Stimulated activated CD4-positive, alpha-beta T cell treated with anti-CD3 and anti-CD28 coated beads, Interleukin-4, amount 100 ng/mL, for 24 hours (primary cell): ENCODE results near the gene RHOT1.
"Not testable (repeated sequence)": the region's sequence is repeated elsewhere in the genome, so short reads cannot be mapped to it uniquely, and the experiment has no call there.

Experiments
- DNase-seq: peaks from one replicate; pipeline ENCODE4 v3.0.0-alpha.2; 2020

The RHOT1 gene

DNA sequence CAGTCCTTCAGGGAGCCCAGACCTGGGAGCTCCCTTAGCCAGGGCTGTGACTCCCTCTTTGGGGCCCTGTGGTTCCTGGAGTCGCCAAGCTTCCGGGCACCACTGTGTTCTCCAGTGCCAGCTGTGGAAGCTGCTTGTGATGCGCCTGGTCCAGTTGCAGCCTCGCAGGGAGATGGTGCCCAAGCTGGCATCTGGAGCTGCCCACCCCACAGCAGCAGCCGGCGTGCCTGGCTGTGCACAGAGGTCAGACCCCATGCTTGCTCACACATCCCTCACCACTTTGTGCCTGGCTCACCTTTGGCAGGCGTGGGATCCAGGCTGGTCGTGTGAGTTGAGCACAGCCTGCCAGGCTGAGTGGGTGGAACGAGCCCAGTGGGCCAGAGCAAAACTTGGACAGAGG, 18.2 kb downstream of the RHOT1 start:
- DNase-seq: no peak

GRCh38 chr17:32161029-32161428, 18.7 kb downstream of the RHOT1 start:
- no peak for DNase-seq

DNA sequence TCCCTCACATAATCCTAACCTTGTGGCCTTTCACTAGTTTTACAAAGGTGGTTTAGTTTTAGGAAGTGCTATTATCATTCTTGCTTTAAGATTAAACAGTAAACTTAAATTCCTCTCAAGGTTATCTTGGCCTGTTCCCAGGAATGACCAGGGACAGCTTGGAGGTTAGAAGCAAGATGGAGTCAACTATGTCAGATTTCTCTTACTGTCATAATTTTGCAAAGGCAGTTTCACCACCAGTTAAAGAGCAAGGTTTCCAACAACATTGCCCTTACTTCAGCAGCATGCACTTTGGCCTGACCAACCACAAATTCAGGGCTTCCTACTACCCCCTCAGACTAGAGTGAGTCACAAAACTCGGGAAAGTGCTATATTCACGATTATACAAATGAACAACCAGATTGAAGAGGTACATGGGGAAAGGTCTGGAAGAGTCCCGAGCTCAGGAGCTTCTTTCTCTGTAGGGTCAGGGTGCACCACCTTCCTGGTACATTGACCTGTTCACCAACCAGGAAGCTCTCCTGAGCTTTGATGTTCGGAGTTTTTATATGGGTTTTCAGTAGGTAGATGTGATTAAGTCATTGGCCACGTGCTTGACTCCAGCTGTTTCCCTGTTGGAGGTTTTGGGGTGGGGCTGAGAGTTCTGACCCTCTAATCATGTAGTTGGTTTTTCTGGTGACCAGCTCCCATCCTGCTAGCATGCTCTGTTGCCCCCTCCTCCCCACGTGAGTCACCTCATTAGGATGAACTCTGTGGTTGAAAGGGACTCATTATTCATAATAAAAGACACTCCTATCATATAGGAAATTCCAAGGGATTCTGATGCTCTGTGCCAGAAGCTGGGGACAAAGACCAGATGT, 19.4 kb downstream of the RHOT1 start:
- no peak for DNase-seq

- no peak for DNase-seq
These were observed 32.6 kb downstream of the RHOT1 start for GRCh38 chr17:32174889-32175288.

DNA sequence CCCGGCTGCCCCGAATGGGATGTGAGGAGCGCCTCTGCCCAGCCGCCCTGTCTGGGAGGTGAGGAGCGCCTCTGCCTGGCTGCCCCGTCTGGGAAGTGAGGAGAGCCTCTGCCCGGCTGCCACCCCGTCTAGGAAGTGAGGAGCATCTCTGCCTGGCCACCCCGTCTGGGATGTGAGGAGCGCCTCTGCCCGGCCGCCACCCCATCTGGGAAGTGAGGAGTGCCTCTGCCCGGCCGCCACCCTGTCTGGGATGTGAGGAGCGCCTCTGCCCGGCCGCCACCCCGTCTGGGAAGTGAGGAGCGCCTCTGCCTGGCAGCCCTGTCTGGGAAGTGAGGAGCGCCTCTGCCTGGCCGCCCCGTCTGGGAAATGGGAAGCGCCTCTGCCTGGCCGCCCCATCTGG, 36.4 kb downstream of the RHOT1 start:
- not testable (repeated sequence) for DNase-seq

GRCh38 chr17:32179103-32179502, 36.8 kb downstream of the RHOT1 start:
- DNase-seq: not testable (repeated sequence)

- DNase-seq: not testable (repeated sequence)
These were observed 37.2 kb downstream of the RHOT1 start for GRCh38 chr17:32179526-32179925.

- not testable (repeated sequence) for DNase-seq
These were observed 38.0 kb downstream of the RHOT1 start for GRCh38 chr17:32180262-32180661.

DNA sequence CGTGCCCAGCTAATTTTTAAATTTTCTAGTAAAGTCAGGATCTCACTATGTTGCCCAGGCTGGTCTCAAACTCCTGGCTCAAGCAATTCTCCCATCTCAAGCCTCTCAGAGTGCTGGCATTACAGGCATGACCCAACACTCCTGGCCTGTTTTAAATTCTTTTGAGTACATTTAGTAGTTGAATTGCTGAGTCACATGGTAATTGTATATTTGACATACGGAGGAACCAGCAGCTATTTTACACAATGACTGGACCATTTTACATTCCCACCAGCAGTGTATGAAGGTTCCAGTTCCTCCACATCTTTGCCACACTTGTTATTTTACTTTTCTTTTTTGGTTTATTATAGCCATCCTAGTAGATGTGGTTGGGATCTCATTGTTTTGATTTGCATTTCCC, 43.6 kb downstream of the RHOT1 start:
- DNase-seq: no peak

GRCh38 chr17:32187271-32187670, 45.0 kb downstream of the RHOT1 start:
- DNase-seq: no peak

DNA sequence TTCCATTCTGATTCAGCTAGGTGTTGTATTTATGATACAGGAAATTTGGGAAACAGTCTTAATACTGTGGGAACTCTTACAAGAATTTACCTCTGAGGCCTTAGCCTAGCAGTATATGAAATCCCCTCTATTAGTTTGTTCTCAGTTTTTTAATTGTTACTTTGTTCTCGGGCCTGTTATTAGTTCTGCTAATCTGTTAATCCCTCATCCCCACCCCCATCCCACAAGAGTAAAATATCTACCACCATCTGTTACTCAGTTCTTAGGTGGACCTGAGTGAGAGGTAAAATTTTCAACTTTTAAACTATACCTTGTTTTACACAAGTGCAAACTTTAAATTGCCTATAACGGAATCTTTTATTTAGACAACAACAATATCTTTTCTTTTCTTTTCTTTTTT, 47.0 kb downstream of the RHOT1 start:
- DNase-seq: no peak

- no peak for DNase-seq
These were observed 49.0 kb downstream of the RHOT1 start for GRCh38 chr17:32191306-32191705.

GRCh38 chr17:32192379-32192778, 50.1 kb downstream of the RHOT1 start:
- no peak for DNase-seq

GRCh38 chr17:32197987-32198386, 55.7 kb downstream of the RHOT1 start:
- DNase-seq: no peak

DNA sequence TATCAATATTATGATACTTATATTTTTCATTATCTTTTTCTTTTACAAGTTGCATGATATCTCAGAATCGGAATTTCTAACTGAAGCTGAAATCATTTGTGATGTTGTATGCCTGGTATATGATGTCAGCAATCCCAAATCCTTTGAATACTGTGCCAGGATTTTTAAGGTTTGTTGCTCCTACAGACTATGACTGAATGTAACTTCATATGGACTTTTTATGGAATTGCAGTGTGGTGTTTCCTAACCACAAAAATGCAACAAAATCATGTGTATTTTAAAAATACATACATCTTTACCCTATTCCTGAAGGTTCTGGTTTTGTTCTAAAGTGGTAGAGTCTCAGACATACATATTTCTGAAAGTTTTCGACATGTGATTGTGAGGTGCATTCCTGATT, 64.6 kb downstream of the RHOT1 start:
- no peak for DNase-seq

DNA sequence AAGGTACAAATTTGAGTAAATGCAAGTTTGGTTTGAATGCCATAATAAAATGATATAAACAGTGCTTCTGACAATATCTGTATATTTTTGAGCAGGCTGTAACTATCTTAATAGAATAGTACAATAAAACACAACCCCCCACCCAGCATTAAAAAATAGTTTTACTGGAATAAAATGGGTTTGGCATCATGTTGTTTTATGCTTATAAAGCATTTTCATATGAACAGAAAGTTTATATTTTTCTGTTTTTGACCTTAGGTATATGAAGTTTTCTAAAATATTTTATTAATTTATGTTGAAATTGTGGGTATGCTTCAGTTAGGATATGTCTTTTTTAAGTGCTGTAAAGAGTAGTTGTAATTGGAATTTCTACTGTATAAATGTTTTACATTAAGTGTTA, 66.1 kb downstream of the RHOT1 start:
- no peak for DNase-seq

DNA sequence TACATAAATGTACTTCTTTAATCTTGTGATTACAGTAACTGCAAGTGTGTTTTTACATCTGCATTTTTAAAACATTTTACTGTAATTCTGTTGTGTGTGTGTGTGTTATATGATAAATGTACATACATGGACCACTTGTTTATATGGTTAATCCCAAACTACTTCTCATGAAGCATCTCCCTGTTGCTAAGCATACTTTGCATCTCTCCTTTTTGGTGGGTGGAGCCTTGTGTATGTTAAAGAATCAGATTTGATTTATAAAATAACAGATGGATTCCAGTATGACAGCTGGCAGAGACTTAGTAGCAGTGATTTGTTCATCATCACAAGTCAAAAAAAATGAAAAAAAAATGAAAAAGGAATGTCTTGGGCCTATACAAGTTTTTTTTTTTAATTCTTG, 67.3 kb downstream of the RHOT1 start:
- no peak for DNase-seq

GRCh38 chr17:32211671-32212070, 69.4 kb downstream of the RHOT1 start:
- DNase-seq: no peak

DNA sequence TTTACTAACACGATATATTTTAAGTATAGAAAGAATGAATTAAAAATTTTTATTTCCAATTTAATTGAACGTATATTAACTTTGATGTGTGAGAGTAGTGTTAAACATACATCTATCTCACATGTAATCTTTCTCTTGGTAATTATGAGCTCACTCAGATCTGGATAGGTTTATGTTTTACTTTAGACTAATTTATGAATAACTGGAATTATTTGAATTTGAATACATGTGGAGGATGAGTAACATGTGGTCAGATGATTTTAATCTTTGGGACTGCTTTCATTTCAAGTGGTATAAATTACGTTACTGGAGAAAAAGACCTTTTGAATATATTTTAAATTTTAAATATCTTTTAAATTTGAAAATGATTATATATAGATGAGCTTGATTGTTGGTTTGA, 73.4 kb downstream of the RHOT1 start:
- DNase-seq: no peak

DNA sequence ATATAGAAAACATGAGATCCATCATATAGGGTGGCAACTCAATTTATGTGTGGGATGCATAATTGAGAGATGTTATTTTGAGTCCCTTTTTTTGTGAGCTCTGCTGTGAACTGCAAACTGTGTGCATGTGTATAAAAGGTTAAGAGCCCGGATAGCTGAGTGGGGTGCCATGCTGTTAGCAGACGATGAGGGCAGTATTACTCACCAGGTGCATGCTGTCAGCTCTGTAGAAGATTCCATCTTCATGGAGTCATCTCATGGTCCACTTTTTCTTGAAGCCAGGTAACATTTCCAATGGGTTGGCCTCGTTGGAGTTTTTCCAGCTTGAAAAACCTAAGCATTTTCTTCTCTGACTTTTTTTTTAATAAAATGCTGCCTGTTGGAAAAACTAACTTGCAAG, 80.3 kb downstream of the RHOT1 start:
- DNase-seq: no peak

- DNase-seq: no peak
These were observed 81.4 kb downstream of the RHOT1 start for GRCh38 chr17:32223703-32224102.

DNA sequence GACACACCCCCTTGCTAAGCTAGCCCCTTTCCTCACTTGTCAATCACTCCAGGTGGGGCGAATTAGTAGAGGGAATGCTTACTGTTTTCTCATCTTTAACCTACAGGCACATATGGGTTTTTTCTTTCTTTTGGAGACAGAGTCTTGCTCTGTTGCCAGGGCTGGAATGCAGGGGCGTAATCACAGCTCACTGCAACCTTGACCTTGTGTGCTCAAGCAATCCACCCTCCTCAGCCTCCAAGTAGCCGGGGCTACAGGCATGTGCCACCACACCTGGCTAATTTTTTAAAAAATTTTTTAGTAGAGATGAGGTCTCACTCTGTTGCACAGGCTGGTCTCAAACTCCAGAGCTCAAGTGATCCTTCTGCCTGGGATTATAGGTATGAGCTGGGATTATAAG, 84.6 kb downstream of the RHOT1 start:
- no peak for DNase-seq

DNA sequence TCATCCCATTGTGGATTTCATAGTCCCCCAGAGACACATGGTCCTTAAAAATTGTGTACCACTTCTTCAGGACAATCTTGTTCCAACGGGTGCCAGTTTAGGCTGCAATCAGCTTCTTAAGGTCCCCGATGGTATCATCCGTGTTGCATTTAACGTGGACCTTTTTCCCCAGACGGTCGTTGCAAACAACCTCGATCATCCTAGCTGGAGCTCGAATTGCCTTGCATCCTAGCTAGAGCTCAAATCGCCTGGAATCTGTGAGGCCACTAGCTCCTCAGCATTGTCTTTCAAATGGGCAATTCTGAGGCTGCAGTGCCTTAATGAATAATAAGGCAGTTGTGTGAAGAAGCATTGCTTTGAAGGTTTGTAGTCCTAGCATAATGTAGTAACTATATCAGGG, 85.6 kb downstream of the RHOT1 start:
- no peak for DNase-seq

DNA sequence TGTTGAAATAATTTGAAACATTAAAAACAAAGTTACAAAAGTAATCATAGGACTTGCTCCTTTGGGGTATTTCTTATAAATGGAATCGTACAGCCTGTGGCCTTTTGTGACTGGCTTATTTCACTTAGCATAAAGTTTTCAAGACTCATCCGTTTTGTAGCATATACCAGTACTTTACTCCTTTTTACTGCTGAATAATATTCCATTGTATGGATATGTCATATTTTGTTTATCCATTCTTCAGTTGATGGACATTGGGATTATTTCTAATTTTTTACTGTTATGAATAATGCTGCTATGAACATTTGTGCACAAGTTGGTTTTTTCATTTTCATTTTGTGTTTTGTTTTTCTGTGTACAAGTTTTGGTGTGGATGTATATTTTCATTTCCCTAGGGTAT, 93.3 kb downstream of the RHOT1 start:
- no peak for DNase-seq

DNA sequence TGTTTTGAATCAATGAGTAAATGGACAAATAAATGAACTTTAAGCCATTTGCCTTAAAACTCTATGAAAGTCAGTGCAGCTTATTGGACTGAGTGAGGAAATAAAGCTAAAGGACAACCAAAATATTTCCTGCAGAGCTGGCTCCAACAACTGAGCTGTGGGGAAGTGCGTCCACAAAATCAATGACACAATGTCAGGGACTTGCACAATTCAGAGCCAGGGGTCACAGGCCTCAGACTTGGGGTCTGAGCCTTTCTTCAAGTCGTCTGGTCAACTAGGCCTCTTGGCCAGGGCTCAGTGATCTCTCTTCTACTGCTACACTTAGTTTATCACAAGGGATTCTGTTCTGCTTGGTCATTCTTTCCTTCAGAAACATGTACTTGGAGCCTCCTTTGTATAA, 97.2 kb downstream of the RHOT1 start:
- no peak for DNase-seq
